ENCODE data around the gene ZNF174.

GRCh38 chr16:3362931-3363330 is 38.1 kb upstream of the ZNF174 start:
- no peak for TF ChIP-seq CTCF (IDR thresholded peaks at IDR 0.05 in 4 of 5, conservative IDR thresholded peaks at IDR 0.05 in 1 of 5)
- TF ChIP-seq POLR2A (IDR thresholded peaks at IDR 0.05): no peak

Measured in gastrocnemius medialis (tissue), 4 donors.